ENCODE measurements around the gene KCNH3. TPM values are rescaled to one million over a fixed set of nuclear protein-coding genes. Genes with fewer than 3 reads are reported as not detected.

Gene KCNH3
- total and polyA plus RNA-seq, 4 experiments from 2014 or later = 0.97 to 2.4 (median 1.4) TPM

DNA sequence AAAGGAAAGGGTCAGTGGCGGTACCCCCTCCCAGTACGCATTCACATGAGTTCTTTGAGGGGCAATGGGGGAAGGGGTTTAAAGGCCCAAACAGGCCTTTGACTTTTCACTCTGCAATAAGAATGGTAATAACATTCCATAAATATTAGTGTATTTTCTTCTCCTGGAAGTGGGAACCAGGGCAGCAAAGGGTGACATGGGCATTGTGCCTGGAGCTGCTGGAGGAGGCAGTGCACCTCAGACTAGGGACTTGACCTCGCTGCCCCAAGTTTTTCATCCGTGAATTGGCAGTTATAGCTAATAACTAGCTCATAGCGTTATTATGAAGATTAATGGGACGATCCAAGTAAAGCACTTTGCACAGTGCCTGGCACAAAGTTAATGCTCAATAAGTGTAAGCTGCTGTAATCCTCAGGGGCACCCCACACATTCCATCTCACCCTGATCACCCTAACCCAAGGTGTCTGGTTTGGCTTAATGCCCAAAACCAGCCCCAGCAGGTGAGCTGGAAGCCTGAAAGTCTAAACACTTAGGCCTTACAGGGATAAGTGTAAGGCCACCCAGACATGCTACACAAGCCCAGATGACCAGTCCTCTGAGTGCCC is 2.8 kb upstream of the KCNH3 start:
- no peak for DNase-seq
- Mint-ChIP-seq H3K4me1 (peaks cover 2 to 21% (median 13%) of the 10 kb centered on the region in 4 donors), H3K36me3 (peaks cover 0 to 1% of the 10 kb centered on the region in 2 donors), H3K4me3 (peak overlapping the region in 2 of 8 donors; percentile 17 to 45), H3K9me3 (no peaks in the 10 kb centered on the region), H3K27ac (peak overlapping the region in 1 of 7 donors; percentile 53), H3K27me3 (peaks cover 0 to 5% of the 10 kb centered on the region in 2 donors)
- Histone ChIP-seq H3K36me3 (ENCODE audit: insufficient read depth, low read length) (no peaks in the 10 kb centered on the region), H3K27me3 (ENCODE audit: insufficient read depth, low read length) (no peaks in the 10 kb centered on the region), H3K4me3 (ENCODE audit: low read length in 2 of 2) (no peak overlapping the region), H3K9me3 (ENCODE audit: control insufficient read depth in 1 of 2, low read length in 2 of 2) (no peaks in the 10 kb centered on the region), H3K4me1 (ENCODE audit: insufficient read depth, low read length) (peaks cover 21% of the 10 kb centered on the region), H3K27ac (ENCODE audit: low read depth, low read length) (no peak overlapping the region)
- ChIA-PET CTCF (ENCODE audit: partially characterized antibody) (interaction anchor here (1.2 to 2.8 kb wide), 3 partner anchors 18 to 178 kb away, joined by 3 to 12 read pairs (median 7); no protein-coding TSS in a partner anchor), POLR2A (ENCODE audit: partially characterized antibody) (interaction anchor here (1.9 kb wide), 1 partner anchor 169 kb away, joined by 4 read pairs; the partner anchor contains the start of gene SPATS2)
- intact Hi-C loops (cut with micrococcal nuclease) = no loop called here

DNA sequence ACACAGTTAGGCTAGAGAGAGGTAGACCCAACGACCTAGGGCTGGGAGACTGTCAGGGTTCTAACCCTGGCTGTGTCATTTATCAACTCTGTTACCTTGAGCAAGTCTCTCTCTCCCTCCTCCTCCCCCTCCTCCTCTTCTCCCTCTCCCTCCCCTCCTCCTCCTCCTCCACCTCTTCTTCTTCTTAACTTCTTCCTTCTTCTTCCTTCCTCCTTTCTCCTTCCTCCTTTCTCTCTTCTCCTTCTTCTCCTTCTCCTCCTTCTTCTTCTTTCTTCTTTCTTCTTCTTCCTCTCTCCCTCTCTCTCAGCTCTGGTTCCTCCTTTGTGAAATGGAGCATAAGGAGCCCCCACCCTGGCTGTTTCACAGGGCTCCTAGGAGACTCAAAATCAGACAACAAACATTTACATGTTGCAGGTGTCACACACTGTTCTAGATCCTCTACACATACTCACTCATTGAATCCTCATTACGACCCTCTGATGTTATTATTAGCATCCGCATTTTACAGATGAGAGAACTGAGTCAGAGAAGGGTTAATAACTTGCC is 2.2 kb upstream of the KCNH3 start:
- H3K4me3 Mint-ChIP-seq = peak overlapping the region in 7 of 8 donors; percentile 12 to 89 (median 63)
- peaks cover 2 to 26% (median 15%) of the 10 kb centered on the region in 4 donors for H3K4me1 Mint-ChIP-seq
- Histone ChIP-seq H3K36me3 (ENCODE audit: insufficient read depth, low read length) (no peaks in the 10 kb centered on the region), H3K27ac (ENCODE audit: low read depth, low read length) (no peak overlapping the region), H3K4me1 (ENCODE audit: insufficient read depth, low read length) (peaks cover 21% of the 10 kb centered on the region), H3K27me3 (ENCODE audit: insufficient read depth, low read length) (no peaks in the 10 kb centered on the region), H3K4me3 (ENCODE audit: low read length in 2 of 2) (no peak overlapping the region), H3K9me3 (ENCODE audit: control insufficient read depth in 1 of 2, low read length in 2 of 2) (no peaks in the 10 kb centered on the region)
- intact Hi-C loops (cut with micrococcal nuclease) = no loop called here
- peaks cover 0 to 5% of the 10 kb centered on the region in 2 donors for H3K27me3 Mint-ChIP-seq
- no peak for DNase-seq
- H3K27ac Mint-ChIP-seq = peak overlapping the region in 3 of 7 donors; percentile 31 to 67 (median 41)
- peaks cover 0 to 1% of the 10 kb centered on the region in 2 donors for H3K36me3 Mint-ChIP-seq
- ChIA-PET CTCF (ENCODE audit: partially characterized antibody) (interaction anchor here (1.2 to 2.8 kb wide), 5 partner anchors 17 to 204 kb away, joined by 3 to 12 read pairs (median 6); no protein-coding TSS in a partner anchor), POLR2A (ENCODE audit: partially characterized antibody) (interaction anchor here (0.9 to 1.9 kb wide), 2 partner anchors 166 to 170 kb away, joined by 3 to 4 read pairs; partner anchors contain the start of gene SPATS2)
- no peaks in the 10 kb centered on the region for H3K9me3 Mint-ChIP-seq

DNA sequence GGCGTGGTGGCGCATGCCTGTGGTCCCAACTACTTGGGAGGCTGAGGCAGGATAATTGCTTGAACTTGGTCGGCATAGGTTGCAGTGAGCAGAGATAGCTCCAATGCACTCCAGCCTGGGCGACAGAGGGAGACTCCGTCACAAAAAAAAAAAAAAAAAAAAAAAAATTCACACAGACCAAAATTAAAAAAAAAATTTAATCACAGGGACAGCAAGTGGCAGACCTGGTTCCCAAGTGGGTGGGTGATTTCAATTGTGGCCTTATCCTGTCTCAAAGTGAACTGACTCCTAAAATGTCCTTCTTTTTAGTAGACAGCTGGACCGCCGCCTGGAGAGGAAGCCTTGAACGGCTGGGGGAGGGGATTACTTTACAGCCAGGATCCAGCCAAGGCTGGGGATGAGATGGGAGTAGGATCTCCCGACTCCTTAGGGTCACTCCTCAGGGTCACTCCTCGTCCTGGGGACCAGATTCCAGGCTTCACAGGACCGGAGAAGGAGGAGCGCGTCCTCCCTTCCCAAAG is 1.5 kb upstream of the KCNH3 start:
- peak overlapping the region; percentile 63 to 89 (median 84) for H3K4me3 Mint-ChIP-seq
- no peaks in the 10 kb centered on the region for H3K27me3 ChIP-seq (ENCODE audit: insufficient read depth, low read length)
- peaks cover 21% of the 10 kb centered on the region for H3K4me1 ChIP-seq (ENCODE audit: insufficient read depth, low read length)
- CTCF ChIA-PET (ENCODE audit: partially characterized antibody) = interaction anchor here (1.5 to 2.8 kb wide), 3 partner anchors 24 to 205 kb away, joined by 3 to 12 read pairs (median 6); no protein-coding TSS in a partner anchor
- no peak overlapping the region for H3K27ac ChIP-seq (ENCODE audit: low read depth, low read length)
- H3K9me3 ChIP-seq (ENCODE audit: control insufficient read depth in 1 of 2, low read length in 2 of 2) = no peaks in the 10 kb centered on the region
- peak overlapping the region in 1 of 2 donors; percentile 62 for H3K4me3 ChIP-seq (ENCODE audit: low read length in 2 of 2)
- POLR2A ChIA-PET (ENCODE audit: partially characterized antibody) = interaction anchor here (0.5 to 2.8 kb wide), 5 partner anchors 31 to 204 kb away, joined by 3 to 19 read pairs (median 3); partner anchors contain the start of genes MCRS1, SPATS2 and TMBIM6
- no peaks in the 10 kb centered on the region for H3K9me3 Mint-ChIP-seq
- peak overlapping the region in 4 of 7 donors; percentile 15 to 76 (median 63) for H3K27ac Mint-ChIP-seq
- H3K4me1 Mint-ChIP-seq = peaks cover 4 to 28% (median 18%) of the 10 kb centered on the region in 4 donors
- peaks cover 0 to 5% of the 10 kb centered on the region in 2 donors for H3K27me3 Mint-ChIP-seq
- intact Hi-C loops (cut with micrococcal nuclease) = no loop called here
- no peaks in the 10 kb centered on the region for H3K36me3 ChIP-seq (ENCODE audit: insufficient read depth, low read length)
- H3K36me3 Mint-ChIP-seq = peaks cover 0 to 1% of the 10 kb centered on the region in 2 donors
- no peak for DNase-seq

- Mint-ChIP-seq H3K9me3 (no peaks in the 10 kb centered on the region), H3K36me3 (peaks cover 0 to 1% of the 10 kb centered on the region in 2 donors), H3K27me3 (peaks cover 0 to 5% of the 10 kb centered on the region in 2 donors), H3K4me3 (peak overlapping the region; percentile 79 to 89 (median 84)), H3K27ac (peak overlapping the region in 6 of 7 donors; percentile 46 to 84 (median 67)), H3K4me1 (peaks cover 6 to 34% (median 19%) of the 10 kb centered on the region in 4 donors)
- ChIA-PET POLR2A (ENCODE audit: partially characterized antibody) (interaction anchor here (0.5 to 2.8 kb wide), 6 partner anchors 13 to 203 kb away, joined by 3 to 19 read pairs (median 3); partner anchors contain the start of genes MCRS1, SPATS2 and TMBIM6), CTCF (ENCODE audit: partially characterized antibody) (interaction anchor here (0.6 to 2.8 kb wide), 5 partner anchors 16 to 919 kb away, joined by 3 to 12 read pairs (median 3); no protein-coding TSS in a partner anchor)
- peak in 3 of 5 donors; percentile 24 to 46 (median 36) for DNase-seq
- intact Hi-C loops (cut with micrococcal nuclease) = loop anchor here (1.0 to 2.0 kb wide), 3 partner anchors 30 to 305 kb away; partner anchors contain the start of genes BCDIN3D and MCRS1
- Histone ChIP-seq H3K4me1 (ENCODE audit: insufficient read depth, low read length) (peaks cover 21% of the 10 kb centered on the region), H3K9me3 (ENCODE audit: control insufficient read depth in 1 of 2, low read length in 2 of 2) (no peaks in the 10 kb centered on the region), H3K27me3 (ENCODE audit: insufficient read depth, low read length) (no peaks in the 10 kb centered on the region), H3K27ac (ENCODE audit: low read depth, low read length) (no peak overlapping the region), H3K4me3 (ENCODE audit: low read length in 2 of 2) (peak overlapping the region; percentile 62 to 69), H3K36me3 (ENCODE audit: insufficient read depth, low read length) (no peaks in the 10 kb centered on the region)
Observed at GRCh38 chr12:49537752-49538509, 899 bp upstream of the KCNH3 start.

DNA sequence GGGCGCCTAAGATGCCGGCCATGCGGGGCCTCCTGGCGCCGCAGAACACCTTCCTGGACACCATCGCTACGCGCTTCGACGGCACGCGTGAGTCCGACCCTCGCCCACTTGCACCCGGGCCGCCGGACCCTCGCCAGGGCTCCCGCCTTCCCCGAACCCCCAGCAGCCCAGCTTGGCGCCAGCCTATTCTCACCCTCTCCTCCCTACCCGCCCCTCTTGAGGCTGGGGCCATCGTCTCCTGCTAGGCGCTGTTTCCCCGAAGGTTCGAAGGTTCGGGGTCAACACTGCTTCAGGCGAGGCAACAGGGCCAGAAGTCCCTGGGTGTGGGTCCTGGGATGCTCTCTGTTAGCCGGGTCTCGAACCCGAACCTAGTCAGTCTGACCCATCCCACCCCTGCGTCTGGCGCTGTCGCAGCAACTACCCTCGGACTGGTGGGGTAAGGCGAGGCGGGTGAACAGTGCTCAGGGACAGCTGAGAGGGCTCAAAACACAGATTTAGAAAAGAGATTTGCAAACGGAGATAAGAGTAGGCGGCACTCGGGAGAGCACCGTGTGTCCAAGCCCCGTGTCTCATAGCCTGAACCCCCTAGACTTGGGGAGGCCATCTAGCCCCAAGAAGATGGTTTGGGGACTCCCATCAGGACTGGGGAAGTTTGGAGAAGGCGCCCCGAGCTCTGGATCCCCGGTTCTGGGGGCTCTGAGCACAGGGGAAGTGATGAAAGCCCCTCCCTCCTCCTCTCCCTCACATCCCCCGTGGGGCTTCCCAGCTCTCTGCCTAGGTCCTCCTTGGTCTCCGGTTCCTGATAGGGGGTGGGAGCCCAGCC is 787 bp downstream of the KCNH3 start:
- DNase-seq = no peak
- POLR2A ChIA-PET (ENCODE audit: partially characterized antibody) = interaction anchor here (0.7 to 2.8 kb wide), 5 partner anchors 13 to 177 kb away, joined by 3 to 19 read pairs (median 3); partner anchors contain the start of genes MCRS1 and PRPF40B
- intact Hi-C loops (cut with micrococcal nuclease) = loop anchor here (1.0 to 2.0 kb wide), 2 partner anchors 84 to 303 kb away; partner anchors contain the start of genes BCDIN3D and PRPF40B
- Histone ChIP-seq H3K27ac (ENCODE audit: low read depth, low read length) (no peak overlapping the region), H3K4me1 (ENCODE audit: insufficient read depth, low read length) (peaks cover 21% of the 10 kb centered on the region), H3K36me3 (ENCODE audit: insufficient read depth, low read length) (no peaks in the 10 kb centered on the region), H3K27me3 (ENCODE audit: insufficient read depth, low read length) (no peaks in the 10 kb centered on the region), H3K4me3 (ENCODE audit: low read length in 2 of 2) (no peak overlapping the region), H3K9me3 (ENCODE audit: control insufficient read depth in 1 of 2, low read length in 2 of 2) (no peaks in the 10 kb centered on the region)
- Mint-ChIP-seq H3K36me3 (peaks cover 0 to 1% of the 10 kb centered on the region in 2 donors), H3K27me3 (peaks cover 0 to 5% of the 10 kb centered on the region in 2 donors), H3K4me1 (peaks cover 8 to 40% (median 19%) of the 10 kb centered on the region in 4 donors), H3K27ac (peak overlapping the region in 6 of 7 donors; percentile 32 to 70 (median 64)), H3K9me3 (no peaks in the 10 kb centered on the region), H3K4me3 (peak overlapping the region; percentile 64 to 80 (median 76))
- CTCF ChIA-PET (ENCODE audit: partially characterized antibody) = interaction anchor here (0.6 to 1.5 kb wide), 4 partner anchors 13 to 181 kb away, joined by 3 to 4 read pairs (median 3); no protein-coding TSS in a partner anchor
